Peyer's patch (tissue), 4 donors: ENCODE measurements around the gene SP6.

Source experiments
- CTCF ChIP-seq, 6 experiments: fragments of 450-650 bp in 4 of 6; fragments of 200-600 bp in 2 of 6; sonication (generic) in 1 of 6; IDR thresholded peaks; one replicate each; pipeline ENCODE4 v1.5.1; 2017 to 2019; ENCODE audit warnings: antibody characterized with exemption in 6 of 6, mild to moderate bottlenecking in 3 of 6, moderate library complexity in 1 of 6
- POLR2A ChIP-seq, 2 donors: fragments of 450-650 bp; IDR thresholded peaks; one replicate each; pipeline ENCODE4 v1.5.1; 2017; ENCODE audit warnings: antibody characterized with exemption in 2 of 2, mild to moderate bottlenecking in 2 of 2, moderate library complexity in 2 of 2

- TF ChIP-seq POLR2A (IDR thresholded peaks at IDR 0.05): no peak
- no peak for TF ChIP-seq CTCF (IDR thresholded peaks at IDR 0.05)
Observed at GRCh38 chr17:47873200-47874090, 22.5 kb upstream of the SP6 start.
